BLaER1 (cell line): ENCODE data around the gene SAPCD2.
A peak's percentile ranks its signal among the peaks of the same experiment; 100 is the strongest.

Source experiments
- H3K27ac ChIP-seq: shearing (Covaris generic); formaldehyde crosslinking; 2 replicates; pipeline ENCODE4 v1.8.1; 2022
- H3K27me3 ChIP-seq: shearing (Covaris generic); formaldehyde crosslinking; 2 replicates; pipeline ENCODE4 v1.8.1; 2022
- H3K36me3 ChIP-seq: shearing (Covaris generic); formaldehyde crosslinking; 2 replicates; pipeline ENCODE4 v1.8.1; 2022
- H3K4me1 ChIP-seq: shearing (Covaris generic); formaldehyde crosslinking; 2 replicates; pipeline ENCODE4 v1.8.1; 2022
- H3K4me2 ChIP-seq: shearing (Covaris generic); formaldehyde crosslinking; 2 replicates; pipeline ENCODE4 v1.8.1; 2022
- H3K4me3 ChIP-seq: shearing (Covaris generic); formaldehyde crosslinking; 2 replicates; pipeline ENCODE4 v1.8.1; 2022
- H3K9ac ChIP-seq: shearing (Covaris generic); formaldehyde crosslinking; 2 replicates; pipeline ENCODE4 v1.8.1; 2022
- H3K9me3 ChIP-seq: shearing (Covaris generic); formaldehyde crosslinking; 2 replicates; pipeline ENCODE4 v1.8.1; 2022
- H4K20me1 ChIP-seq: shearing (Covaris generic); formaldehyde crosslinking; 2 replicates; pipeline ENCODE4 v1.8.1; 2022
- Cebpa-rat ChIP-seq: shearing (Covaris generic); IDR thresholded peaks from 2 replicates; pipeline ENCODE4 v1.8.1; 2022

The SAPCD2 gene

GRCh38 chr9:137113385-137114159 lies 43.2 kb upstream of the SAPCD2 start:
- Histone ChIP-seq H3K9ac (peak overlapping the region; percentile 66; the same call in 1 of the 2 replicates), H3K4me1 (peaks cover 53% of the 10 kb centered on the region), H3K27ac (peak overlapping the region; percentile 56; the same call in 1 of the 2 replicates), H3K36me3 (peaks cover 49% of the 10 kb centered on the region), H3K27me3 (no peaks in the 10 kb centered on the region), H3K4me2 (peak overlapping the region; percentile 92), H3K4me3 (peak overlapping the region; percentile 76), H4K20me1 (peaks cover 49% of the 10 kb centered on the region), H3K9me3 (no peaks in the 10 kb centered on the region)
- TF ChIP-seq Cebpa-rat, result no peak

- no peak for TF ChIP-seq Cebpa-rat
- peaks cover 45% of the 10 kb centered on the region for H3K4me1 ChIP-seq
- H3K27me3 ChIP-seq, result no peaks in the 10 kb centered on the region
- H3K9me3 ChIP-seq, result no peaks in the 10 kb centered on the region
- peaks cover 57% of the 10 kb centered on the region for H4K20me1 ChIP-seq
- peak overlapping the region; percentile 56; the same call in 1 of the 2 replicates for H3K27ac ChIP-seq
- H3K9ac ChIP-seq, result peak overlapping the region; percentile 66; the same call in 1 of the 2 replicates
- peak overlapping the region; percentile 92 for H3K4me2 ChIP-seq
- peaks cover 57% of the 10 kb centered on the region for H3K36me3 ChIP-seq
- peak overlapping the region; percentile 76 for H3K4me3 ChIP-seq
Measured at GRCh38 chr9:137112564-137113384, 42.4 kb upstream of the SAPCD2 start.

GRCh38 chr9:137111788-137112563 lies 41.6 kb upstream of the SAPCD2 start:
- TF ChIP-seq Cebpa-rat, result no peak
- Histone ChIP-seq H3K4me1 (peaks cover 37% of the 10 kb centered on the region), H3K9ac (no peak overlapping the region), H3K4me2 (no peak overlapping the region), H3K36me3 (peaks cover 65% of the 10 kb centered on the region), H3K4me3 (no peak overlapping the region), H4K20me1 (peaks cover 65% of the 10 kb centered on the region), H3K9me3 (no peaks in the 10 kb centered on the region), H3K27me3 (no peaks in the 10 kb centered on the region), H3K27ac (no peak overlapping the region)

GRCh38 chr9:137110911-137111787 lies 40.8 kb upstream of the SAPCD2 start:
- Histone ChIP-seq H3K4me1 (peaks cover 29% of the 10 kb centered on the region), H3K9me3 (no peaks in the 10 kb centered on the region), H3K4me3 (no peak overlapping the region), H3K27me3 (no peaks in the 10 kb centered on the region), H4K20me1 (peaks cover 72% of the 10 kb centered on the region), H3K36me3 (peaks cover 72% of the 10 kb centered on the region), H3K4me2 (no peak overlapping the region), H3K27ac (no peak overlapping the region), H3K9ac (no peak overlapping the region)
- no peak for TF ChIP-seq Cebpa-rat

GRCh38 chr9:137110147-137110910 lies 40.0 kb upstream of the SAPCD2 start:
- TF ChIP-seq Cebpa-rat, result no peak
- Histone ChIP-seq H3K27ac (no peak overlapping the region), H3K4me3 (no peak overlapping the region), H3K4me2 (no peak overlapping the region), H3K9ac (no peak overlapping the region), H3K4me1 (peaks cover 20% of the 10 kb centered on the region), H4K20me1 (peaks cover 78% of the 10 kb centered on the region), H3K27me3 (no peaks in the 10 kb centered on the region), H3K9me3 (no peaks in the 10 kb centered on the region), H3K36me3 (peaks cover 80% of the 10 kb centered on the region)

GRCh38 chr9:137109250-137110146 lies 39.1 kb upstream of the SAPCD2 start:
- H3K36me3 ChIP-seq, result peaks cover 88% of the 10 kb centered on the region
- H3K9ac ChIP-seq, result no peak overlapping the region
- H3K27ac ChIP-seq, result no peak overlapping the region

GRCh38 chr9:137108608-137109249 lies 38.4 kb upstream of the SAPCD2 start:
- no peak overlapping the region for H3K4me3 ChIP-seq
- H3K9me3 ChIP-seq, result peaks cover 3% of the 10 kb centered on the region
- H3K9ac ChIP-seq, result no peak overlapping the region
- no peak for TF ChIP-seq Cebpa-rat
- H3K4me1 ChIP-seq, result peaks cover 14% of the 10 kb centered on the region
- H3K4me2 ChIP-seq, result no peak overlapping the region
- no peak overlapping the region for H3K27ac ChIP-seq
- no peaks in the 10 kb centered on the region for H3K27me3 ChIP-seq
- H4K20me1 ChIP-seq, result peaks cover 85% of the 10 kb centered on the region
- H3K36me3 ChIP-seq, result peaks cover 96% of the 10 kb centered on the region

More at GRCh38 chr9:137109250-137110146, 39.1 kb upstream of the SAPCD2 start:
- TF ChIP-seq Cebpa-rat, result no peak
- Histone ChIP-seq H3K27me3 (no peaks in the 10 kb centered on the region), H3K4me1 (peaks cover 14% of the 10 kb centered on the region), H3K4me2 (no peak overlapping the region), H3K9me3 (no peaks in the 10 kb centered on the region), H3K4me3 (no peak overlapping the region), H4K20me1 (peaks cover 85% of the 10 kb centered on the region)
